ENCODE measurements around the gene EEF1AKMT3.

GRCh38 chr12:57781244-57781643 is 8.8 kb downstream of the EEF1AKMT3 start:
- no peak for TF ChIP-seq CREB1 (IDR thresholded peaks at IDR 0.05)
- no peak for TF ChIP-seq CREB1 (CRISPR knock-in tag; IDR thresholded peaks at IDR 0.05)
- no peak for TF ChIP-seq IRF1 (CRISPR knock-in tag; IDR thresholded peaks at IDR 0.05; ENCODE audit: borderline replicate concordance)
- TF ChIP-seq ARNT (IDR thresholded peaks at IDR 0.05): no peak
- no peak for TF ChIP-seq ZNF785 (CRISPR knock-in tag; IDR thresholded peaks at IDR 0.05)
- TF ChIP-seq ZFP30 (CRISPR knock-in tag; IDR thresholded peaks at IDR 0.05; ENCODE audit: borderline replicate concordance): no peak
- TF ChIP-seq CTCF (IDR thresholded peaks at IDR 0.05 in 2 of 3, conservative IDR thresholded peaks at IDR 0.05 in 1 of 3; ENCODE audit: insufficient read depth in 2 of 3, low read depth in 1 of 3, low read length in 3 of 3): no peak
- no peak for TF ChIP-seq SMAD4 (CRISPR knock-in tag; conservative IDR thresholded peaks at IDR 0.05)
- TF ChIP-seq SMC3 (conservative IDR thresholded peaks at IDR 0.05; ENCODE audit: insufficient read depth, low read depth, low read length): no peak
- TF ChIP-seq POLR2AphosphoS5 (IDR thresholded peaks at IDR 0.05; ENCODE audit: control insufficient read depth, insufficient read depth, low read depth, low read length): no peak
- no peak for TF ChIP-seq ZNF143 (CRISPR knock-in tag; IDR thresholded peaks at IDR 0.05)
- no peak for TF ChIP-seq ZNF583 (CRISPR knock-in tag; IDR thresholded peaks at IDR 0.05)
- no peak for TF ChIP-seq POLR2A (conservative IDR thresholded peaks at IDR 0.05)
- no peak for TF ChIP-seq GTF2F1 (IDR thresholded peaks at IDR 0.05; ENCODE audit: low read depth, low read length)
- TF ChIP-seq SMARCB1 (IDR thresholded peaks at IDR 0.05; ENCODE audit: insufficient read length, low read depth): no peak

Measured in K562 (cell line).